GM23248 (cell line): ENCODE measurements around the gene SH3GL1. TPM values are rescaled to one million over a fixed set of nuclear protein-coding genes. Genes with fewer than 3 reads are reported as not detected.

Experiments used
- DNase-seq: peaks from one replicate; pipeline ENCODE4 v3.0.0-alpha.2; 2015
- H2AFZ ChIP-seq: fragments of 200-600 bp; sonication (generic); 2 replicates; pipeline ENCODE4 v1.6.1; 2016; ENCODE audit warnings: antibody characterized with exemption
- H3F3A ChIP-seq: fragments of 200-600 bp; sonication (generic); 2 replicates; pipeline ENCODE4 v1.6.1; 2016; ENCODE audit warnings: mild to moderate bottlenecking, antibody characterized with exemption, mixed run types; ENCODE audit not compliant: insufficient read depth
- H3K27ac ChIP-seq: fragments of 200-600 bp; sonication (generic); 2 replicates; pipeline ENCODE4 v1.5.1; 2016; ENCODE audit warnings: mild to moderate bottlenecking
- H3K27me3 ChIP-seq: fragments of 200-600 bp; sonication (generic); replicated peaks from 2 replicates; pipeline ENCODE4 v1.6.1; 2016; ENCODE audit warnings: mild to moderate bottlenecking; ENCODE audit not compliant: insufficient read depth
- H3K36me3 ChIP-seq: fragments of 200-600 bp; sonication (generic); 2 replicates; pipeline ENCODE4 v1.6.1; 2016; ENCODE audit warnings: low read depth, mild to moderate bottlenecking
- H3K4me1 ChIP-seq: fragments of 200-600 bp; sonication (generic); 2 replicates; pipeline ENCODE4 v1.6.1; 2016; ENCODE audit warnings: mild to moderate bottlenecking; ENCODE audit not compliant: insufficient read depth
- H3K4me2 ChIP-seq: fragments of 200-600 bp; sonication (generic); one replicate; pipeline ENCODE4 v1.6.1; 2016; ENCODE audit warnings: mild to moderate bottlenecking; ENCODE audit not compliant: unreplicated experiment
- H3K4me3 ChIP-seq: fragments of 200-600 bp; sonication (generic); 2 replicates; pipeline ENCODE4 v1.5.1; 2016; ENCODE audit warnings: mild to moderate bottlenecking
- H3K79me2 ChIP-seq: fragments of 200-600 bp; sonication (generic); 2 replicates; pipeline ENCODE4 v1.6.1; 2016; ENCODE audit warnings: mild to moderate bottlenecking; ENCODE audit not compliant: insufficient read depth
- H3K9ac ChIP-seq: fragments of 200-600 bp; sonication (generic); 2 replicates; pipeline ENCODE4 v1.6.1; 2016; ENCODE audit warnings: mild to moderate bottlenecking
- H3K9me2 ChIP-seq: fragments of 200-600 bp; sonication (generic); 2 replicates; pipeline ENCODE4 v1.6.1; 2016; ENCODE audit warnings: mixed run types, mild to moderate bottlenecking, moderate library complexity; ENCODE audit not compliant: insufficient read depth
- H3K9me3 ChIP-seq: fragments of 200-600 bp; sonication (generic); one replicate; pipeline ENCODE4 v1.6.1; 2017; ENCODE audit warnings: low read depth
- H4K20me1 ChIP-seq: fragments of 200-600 bp; sonication (generic); 2 replicates; pipeline ENCODE4 v1.6.0; 2016; ENCODE audit not compliant: insufficient read depth
- EZH2 ChIP-seq: fragments of 200-600 bp; sonication (generic); IDR thresholded peaks from 2 replicates; pipeline ENCODE4 v1.6.1; 2018; ENCODE audit warnings: antibody characterized with exemption, mild to moderate bottlenecking; ENCODE audit not compliant: insufficient read depth, poor library complexity, severe bottlenecking
- EZH2phosphoT487 ChIP-seq: fragments of 200-600 bp; sonication (generic); IDR thresholded peaks from 2 replicates; pipeline ENCODE4 v1.6.1; 2018; ENCODE audit warnings: antibody characterized with exemption, moderate library complexity, mild to moderate bottlenecking, low read depth; ENCODE audit not compliant: insufficient read depth
- WGBS, 2 experiments: methylation state at CpG; one replicate each; pipeline ENCODE4 v1.1.6; 2015 to 2017; ENCODE audit warnings: low lambda C conversion rate in 2 of 2, low coverage in 1 of 2; ENCODE audit errors: missing lambda C conversion rate in 2 of 2; 5-methylcytosine and 5-hydroxymethylcytosine counted together
- in situ Hi-C: fragments of 300-500 bp; cut with MboI; formaldehyde crosslinking; loops from 2 replicates; pipeline ENCODE4 v1.15.0; 2020
- polyA plus RNA-seq: library from polyadenylated mRNA; unstranded; fragments of >200 nt; fragmentation: Nextera tagmentation; extraction: Ambion mirVana; gene quantifications from 2 replicates; pipeline ENCODE4 v1.2.1, GENCODE V29; 2016
- total RNA-seq: library from RNA; depleted of rRNA; stranded (reverse); fragments of >200 nt; shearing (Covaris generic); gene quantifications from 2 replicates; pipeline ENCODE4 v1.2.3, GENCODE V29; 2014

SH3GL1 gene
- total and polyA plus RNA-seq, 2 experiments from 2014 or later: 141 to 151 TPM

DNA sequence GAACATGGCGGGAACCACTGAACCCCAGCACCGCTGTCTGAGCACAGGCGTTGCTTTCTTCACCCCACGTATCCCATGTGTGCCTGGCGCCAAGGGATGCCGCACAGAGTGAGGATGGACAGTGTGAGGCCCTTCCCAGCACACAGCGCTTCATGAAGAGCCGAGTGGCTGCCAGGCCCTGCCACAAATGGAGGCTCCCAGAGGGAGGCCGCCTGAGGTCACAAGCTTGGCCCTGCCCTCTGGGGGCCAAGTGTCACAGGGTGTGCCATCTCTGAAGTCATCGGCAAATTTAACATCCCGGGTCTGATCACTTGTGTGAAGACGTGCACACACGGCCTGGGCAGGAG lies 32.6 kb downstream of the SH3GL1 start:
- H3K4me2 ChIP-seq: peak overlapping the region; percentile 0
- WGBS, 2 experiments: 67 to 70% methylated on average over 13 of the region's 13 CpGs
- H4K20me1 ChIP-seq: no peaks in the 10 kb centered on the region

DNA sequence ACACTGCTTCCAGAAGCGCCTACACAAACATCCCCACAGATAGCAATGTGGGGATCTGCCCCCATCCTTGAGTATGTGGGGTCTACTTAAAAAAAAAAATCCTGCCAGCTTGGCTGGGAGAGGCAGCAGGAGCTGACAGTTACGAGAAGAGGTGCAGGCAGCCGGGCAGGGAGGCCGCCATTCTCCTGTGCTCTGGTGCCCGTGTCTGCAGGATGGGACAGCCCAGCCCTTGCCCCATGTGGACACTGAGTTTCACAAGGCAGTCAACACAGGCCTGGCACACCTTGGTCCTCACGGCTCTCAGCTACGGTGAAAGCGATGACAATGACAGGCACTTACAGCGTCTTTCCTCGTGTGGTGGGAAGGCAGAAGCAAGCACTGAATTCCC lies 33.0 kb downstream of the SH3GL1 start:
- Histone ChIP-seq H4K20me1 (no peaks in the 10 kb centered on the region), H3K4me1 (peaks cover 39% of the 10 kb centered on the region), H3K9me2 (no peaks in the 10 kb centered on the region), H2AFZ (no peak overlapping the region), H3K27ac (no peak overlapping the region), H3K36me3 (peaks cover 10% of the 10 kb centered on the region; the same call in 1 of the 2 replicates), H3K4me3 (no peak overlapping the region), H3K9ac (no peak overlapping the region), H3F3A (peaks cover 16% of the 10 kb centered on the region), H3K27me3 (no peaks in the 10 kb centered on the region), H3K79me2 (peaks cover 97% of the 10 kb centered on the region), H3K4me2 (no peak overlapping the region), H3K9me3 (no peaks in the 10 kb centered on the region)
- no peak for TF ChIP-seq EZH2
- no peak for TF ChIP-seq EZH2phosphoT487
- DNase-seq: no peak
- in situ Hi-C loops: no loop called here
- WGBS, 2 experiments: 87 to 93% methylated on average over 9 to 10 of the region's 10 CpGs

More for the DNA sequence above, 32.6 kb downstream of the SH3GL1 start:
- Histone ChIP-seq H3K9me3 (no peaks in the 10 kb centered on the region), H3K9me2 (no peaks in the 10 kb centered on the region), H3K27ac (0 out of 2 replicates have a peak overlapping the region, but pooled peaks have one; percentile 6), H3K79me2 (peaks cover 97% of the 10 kb centered on the region), H3K27me3 (no peaks in the 10 kb centered on the region), H3K36me3 (peaks cover 10% of the 10 kb centered on the region; the same call in 1 of the 2 replicates), H3K4me3 (no peak overlapping the region), H2AFZ (no peak overlapping the region), H3F3A (peaks cover 20% of the 10 kb centered on the region), H3K9ac (no peak overlapping the region), H3K4me1 (peaks cover 43% of the 10 kb centered on the region)
- TF ChIP-seq EZH2 (no peak), EZH2phosphoT487 (no peak)
- in situ Hi-C loops: no loop called here
- no peak for DNase-seq

GRCh38 chr19:4366666-4367335 lies 33.5 kb downstream of the SH3GL1 start:
- Histone ChIP-seq H3K27me3 (no peaks in the 10 kb centered on the region), H3K36me3 (peaks cover 10% of the 10 kb centered on the region; the same call in 1 of the 2 replicates), H3K9ac (no peak overlapping the region), H3K79me2 (peaks cover 92% of the 10 kb centered on the region), H3F3A (peaks cover 10% of the 10 kb centered on the region; the same call in 1 of the 2 replicates), H2AFZ (no peak overlapping the region), H4K20me1 (no peaks in the 10 kb centered on the region), H3K9me2 (no peaks in the 10 kb centered on the region), H3K4me2 (no peak overlapping the region), H3K4me3 (no peak overlapping the region), H3K9me3 (no peaks in the 10 kb centered on the region), H3K27ac (no peak overlapping the region), H3K4me1 (peaks cover 35% of the 10 kb centered on the region)
- 88 to 91% methylated on average over 13 to 14 of the region's 16 CpGs for WGBS, 2 experiments
- in situ Hi-C loops: no loop called here
- DNase-seq: no peak
- TF ChIP-seq EZH2phosphoT487 (no peak), EZH2 (no peak)

DNA sequence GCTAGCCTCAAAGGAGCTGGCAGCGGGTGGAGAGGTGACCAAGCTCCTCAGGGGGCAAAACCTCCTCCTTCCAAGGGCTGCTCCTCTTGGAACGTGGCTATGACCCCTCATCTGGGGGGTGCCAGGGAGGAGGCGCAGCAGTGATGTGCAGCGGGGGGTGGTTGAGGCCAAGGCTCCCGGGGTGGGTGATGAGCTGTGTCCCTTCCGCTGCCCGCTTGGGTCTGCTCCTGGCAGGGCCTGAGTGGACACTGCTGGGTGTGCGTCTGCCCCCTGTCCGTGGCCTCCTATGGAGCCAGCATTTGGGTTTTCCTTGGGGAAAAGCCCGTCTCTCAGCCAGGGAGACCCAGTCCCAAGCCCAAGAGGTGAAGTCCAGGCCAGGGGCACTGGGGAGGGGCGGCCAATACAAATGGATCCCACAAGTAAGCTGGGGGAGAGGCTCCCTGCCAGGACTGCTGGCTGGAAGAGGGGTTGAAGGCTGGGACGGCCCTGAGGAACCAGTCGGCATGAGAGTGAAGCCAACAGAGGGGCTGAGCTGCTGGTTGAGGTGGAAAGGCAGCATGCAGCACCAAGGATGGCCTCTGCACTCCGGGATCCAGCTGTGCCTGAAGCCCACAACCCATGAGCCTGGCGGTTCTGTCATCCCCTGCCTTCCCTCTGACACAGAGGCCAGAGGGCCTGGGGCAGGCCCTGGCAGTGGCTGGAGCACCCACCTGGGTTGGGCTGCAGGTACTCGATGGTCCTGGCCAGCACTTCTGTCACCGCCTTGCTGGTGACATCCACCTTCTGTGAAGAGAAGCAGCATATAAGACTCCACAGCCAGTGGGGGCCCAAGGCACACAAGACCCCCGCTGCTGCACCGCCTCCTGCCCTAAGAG lies 34.3 kb downstream of the SH3GL1 start:
- no peak for DNase-seq
- 90 to 94% methylated on average over 16 to 19 of the region's 19 CpGs for WGBS, 2 experiments
- H4K20me1 ChIP-seq: no peaks in the 10 kb centered on the region

More for the DNA sequence above, 34.3 kb downstream of the SH3GL1 start:
- Histone ChIP-seq H3K4me1 (peaks cover 27% of the 10 kb centered on the region), H3K36me3 (peaks cover 11% of the 10 kb centered on the region; the same call in 1 of the 2 replicates), H2AFZ (no peak overlapping the region), H3K9me2 (no peaks in the 10 kb centered on the region), H3K9me3 (no peaks in the 10 kb centered on the region), H3F3A (peaks cover 3% of the 10 kb centered on the region; the same call in 1 of the 2 replicates), H3K4me2 (no peak overlapping the region), H3K27me3 (no peaks in the 10 kb centered on the region), H3K4me3 (no peak overlapping the region), H3K79me2 (peaks cover 85% of the 10 kb centered on the region), H3K27ac (no peak overlapping the region), H3K9ac (no peak overlapping the region)
- in situ Hi-C loops: no loop called here
- TF ChIP-seq EZH2 (no peak), EZH2phosphoT487 (no peak)
